ENCODE results near the gene TNNC1. TPM values are rescaled to one million over a fixed set of nuclear protein-coding genes. Genes with fewer than 3 reads are reported as not detected.

TNNC1 gene
- total RNA-seq, 1 donor from 2014 or later: 12.4 TPM

- H3K4me3 ChIP-seq (ENCODE audit: insufficient read depth, low read depth, low read length): peak overlapping the region; percentile 64
- H3K9me3 Mint-ChIP-seq (ENCODE audit: unreplicated experiment): no peaks in the 10 kb centered on the region
- FAIRE-seq (no peak), DNase-seq (ENCODE audit: low read depth) (no peak)
- H3K27ac ChIP-seq (ENCODE audit: low read depth, low read length): peak overlapping the region; percentile 50
- H3K27ac Mint-ChIP-seq (ENCODE audit: unreplicated experiment): peak overlapping the region; percentile 59
- H3K4me2 ChIP-seq (ENCODE audit: low read length): peak overlapping the region; percentile 98
- H3K9me3 ChIP-seq (ENCODE audit: insufficient read depth, low read depth, low read length): no peaks in the 10 kb centered on the region
- H2AFZ ChIP-seq (ENCODE audit: low read depth, low read length): peak overlapping the region; percentile 93
- H3K36me3 ChIP-seq (ENCODE audit: insufficient read depth, low read length): peaks cover 18% of the 10 kb centered on the region
- H3K79me2 ChIP-seq (ENCODE audit: insufficient read depth, low read length): peaks cover 39% of the 10 kb centered on the region
- H4K20me1 ChIP-seq (ENCODE audit: insufficient read depth, low read length): peaks cover 31% of the 10 kb centered on the region
- peaks cover 19% of the 10 kb centered on the region for H3K4me1 Mint-ChIP-seq (ENCODE audit: low read depth, unreplicated experiment)
- H3K4me1 ChIP-seq (ENCODE audit: insufficient read depth, low read length): peaks cover 25% of the 10 kb centered on the region
- H3K27me3 ChIP-seq (ENCODE audit: insufficient read depth, low read length): no peaks in the 10 kb centered on the region
- peak overlapping the region; percentile 89 for H3K4me3 Mint-ChIP-seq (ENCODE audit: unreplicated experiment)
- no peaks in the 10 kb centered on the region for H3K27me3 Mint-ChIP-seq (ENCODE audit: low read depth, unreplicated experiment)
- peak overlapping the region; percentile 91 for H3K9ac ChIP-seq (ENCODE audit: low read length)
- peaks cover 8% of the 10 kb centered on the region for H3K36me3 Mint-ChIP-seq (ENCODE audit: low read depth, unreplicated experiment)
- TF ChIP-seq CTCF (IDR thresholded peaks at IDR 0.05; ENCODE audit: insufficient read depth, low read depth, low read length) (no peak), EZH2 (IDR thresholded peaks at IDR 0.05; ENCODE audit: insufficient read depth, low read length) (no peak)
Measured at GRCh38 chr3:52454938-52455282, 1.1 kb upstream of the TNNC1 start.

GRCh38 chr3:52454250-52454937 is 553 bp upstream of the TNNC1 start:
- Mint-ChIP-seq H3K27me3 (ENCODE audit: low read depth, unreplicated experiment) (no peaks in the 10 kb centered on the region), H3K9me3 (ENCODE audit: unreplicated experiment) (no peaks in the 10 kb centered on the region), H3K27ac (ENCODE audit: unreplicated experiment) (peak overlapping the region; percentile 59), H3K36me3 (ENCODE audit: low read depth, unreplicated experiment) (peaks cover 8% of the 10 kb centered on the region), H3K4me3 (ENCODE audit: unreplicated experiment) (peak overlapping the region; percentile 89), H3K4me1 (ENCODE audit: low read depth, unreplicated experiment) (peaks cover 19% of the 10 kb centered on the region)
- Histone ChIP-seq H2AFZ (ENCODE audit: low read depth, low read length) (no peak overlapping the region), H3K4me1 (ENCODE audit: insufficient read depth, low read length) (peaks cover 27% of the 10 kb centered on the region), H3K79me2 (ENCODE audit: insufficient read depth, low read length) (peaks cover 39% of the 10 kb centered on the region), H4K20me1 (ENCODE audit: insufficient read depth, low read length) (peaks cover 31% of the 10 kb centered on the region), H3K36me3 (ENCODE audit: insufficient read depth, low read length) (peaks cover 18% of the 10 kb centered on the region), H3K4me3 (ENCODE audit: insufficient read depth, low read depth, low read length) (no peak overlapping the region), H3K9ac (ENCODE audit: low read length) (peak overlapping the region; percentile 91), H3K27me3 (ENCODE audit: insufficient read depth, low read length) (no peaks in the 10 kb centered on the region), H3K27ac (ENCODE audit: low read depth, low read length) (no peak overlapping the region), H3K4me2 (ENCODE audit: low read length) (peak overlapping the region; percentile 98), H3K9me3 (ENCODE audit: insufficient read depth, low read depth, low read length) (no peaks in the 10 kb centered on the region)
- FAIRE-seq (no peak), DNase-seq (ENCODE audit: low read depth) (no peak)
- TF ChIP-seq CTCF (IDR thresholded peaks at IDR 0.05; ENCODE audit: insufficient read depth, low read depth, low read length) (no peak), EZH2 (IDR thresholded peaks at IDR 0.05; ENCODE audit: insufficient read depth, low read length) (no peak)

GRCh38 chr3:52452570-52453221 is 1.1 kb downstream of the TNNC1 start:
- H3K4me2 ChIP-seq (ENCODE audit: low read length): no peak overlapping the region
- H3K27ac ChIP-seq (ENCODE audit: low read depth, low read length): no peak overlapping the region
- no peaks in the 10 kb centered on the region for H3K27me3 ChIP-seq (ENCODE audit: insufficient read depth, low read length)
- no peaks in the 10 kb centered on the region for H3K9me3 ChIP-seq (ENCODE audit: insufficient read depth, low read depth, low read length)
- Mint-ChIP-seq H3K27ac (ENCODE audit: unreplicated experiment) (no peak overlapping the region), H3K4me1 (ENCODE audit: low read depth, unreplicated experiment) (peaks cover 19% of the 10 kb centered on the region), H3K9me3 (ENCODE audit: unreplicated experiment) (no peaks in the 10 kb centered on the region), H3K27me3 (ENCODE audit: low read depth, unreplicated experiment) (peaks cover 6% of the 10 kb centered on the region), H3K36me3 (ENCODE audit: low read depth, unreplicated experiment) (peaks cover 4% of the 10 kb centered on the region), H3K4me3 (ENCODE audit: unreplicated experiment) (no peak overlapping the region)
- no peak for FAIRE-seq
- H3K36me3 ChIP-seq (ENCODE audit: insufficient read depth, low read length): peaks cover 1% of the 10 kb centered on the region
- peaks cover 27% of the 10 kb centered on the region for H3K79me2 ChIP-seq (ENCODE audit: insufficient read depth, low read length)
- H4K20me1 ChIP-seq (ENCODE audit: insufficient read depth, low read length): peaks cover 16% of the 10 kb centered on the region
- no peak overlapping the region for H3K4me3 ChIP-seq (ENCODE audit: insufficient read depth, low read depth, low read length)
- peaks cover 27% of the 10 kb centered on the region for H3K4me1 ChIP-seq (ENCODE audit: insufficient read depth, low read length)
- no peak for TF ChIP-seq CTCF (IDR thresholded peaks at IDR 0.05; ENCODE audit: insufficient read depth, low read depth, low read length)
- DNase-seq (ENCODE audit: low read depth): no peak
- no peak overlapping the region for H2AFZ ChIP-seq (ENCODE audit: low read depth, low read length)
- no peak overlapping the region for H3K9ac ChIP-seq (ENCODE audit: low read length)

Measured in astrocyte (in vitro differentiated cells and primary cell).